Upper lobe of left lung (tissue), 6 donors: ENCODE results near the gene NAA40. TPM values are rescaled to one million over a fixed set of nuclear protein-coding genes. Genes with fewer than 3 reads are reported as not detected.

Experiments
- ATAC-seq, 2 donors: fragments of 200-7000 bp; cut with Tn5 transposase; one replicate each; pipeline ENCODE4 v1.9.1; 2022; ENCODE audit warnings: mild to moderate bottlenecking in 2 of 2, moderate library complexity in 2 of 2; ENCODE audit not compliant: low FRiP score in 2 of 2
- DNase-seq, 2 donors: peaks; one replicate each; pipeline ENCODE4 v3.0.0-alpha.2; 2019 to 2020
- H3K27ac ChIP-seq, 4 donors: fragments of 200-600 bp; sonication (generic); one replicate each; pipeline ENCODE4 v1.5.1; 2016 to 2019
- H3K27me3 ChIP-seq, 4 donors: fragments of 200-600 bp; sonication (generic); one replicate each; pipeline ENCODE4 v1.5.1; 2017 to 2019
- H3K36me3 ChIP-seq, 4 donors: fragments of 200-600 bp; sonication (generic); one replicate each; pipeline ENCODE4 v1.5.1; 2016 to 2019
- H3K4me1 ChIP-seq, 4 donors: fragments of 200-600 bp; sonication (generic); one replicate each; pipeline ENCODE4 v1.5.1; 2018 to 2019
- H3K4me3 ChIP-seq, 4 donors: fragments of 200-600 bp; sonication (generic); one replicate each; pipeline ENCODE4 v1.5.1; 2017 to 2019; ENCODE audit warnings: mild to moderate bottlenecking in 2 of 4, moderate library complexity in 1 of 4
- H3K9me3 ChIP-seq, 4 donors: fragments of 200-600 bp; sonication (generic); one replicate each; pipeline ENCODE4 v1.5.1; 2018 to 2019
- CTCF ChIP-seq, 6 experiments: fragments of 450-650 bp in 4 of 6; fragments of 200-600 bp in 2 of 6; sonication (generic) in 2 of 6; IDR thresholded peaks; one replicate each; pipeline ENCODE4 v1.5.1; 2016 to 2019; ENCODE audit warnings: antibody characterized with exemption in 6 of 6
- EP300 ChIP-seq, 4 donors: sonication (generic); formaldehyde crosslinking; IDR thresholded peaks; one replicate each; pipeline ENCODE4 v1.5.1; 2017; ENCODE audit warnings: antibody characterized with exemption in 4 of 4, control low read depth in 2 of 4
- POLR2A ChIP-seq, 4 donors: fragments of 450-650 bp; IDR thresholded peaks; one replicate each; pipeline ENCODE4 v1.5.1; 2016 to 2017; ENCODE audit warnings: antibody characterized with exemption in 4 of 4, mild to moderate bottlenecking in 2 of 4
- POLR2AphosphoS5 ChIP-seq, 2 donors: sonication (generic); formaldehyde crosslinking; IDR thresholded peaks; one replicate each; pipeline ENCODE4 v1.5.1; 2017; ENCODE audit warnings: antibody characterized with exemption in 2 of 2
- WGBS, 2 donors: methylation state at CpG; one replicate each; pipeline ENCODE4 v1.1.5; 2017 to 2018; 5-methylcytosine and 5-hydroxymethylcytosine counted together
- total RNA-seq, 6 donors: library from RNA; depleted of rRNA in 4 of 6; stranded (reverse); fragments of >200 nt in 4 of 6; gene quantifications; one replicate each; pipeline versions ENCODE4 v1.1.0 to v1.2.1, GENCODE V29; 2016 to 2021
- donor health status: DM: no; HTN: no; CAD: no; lungs with moderate emphysema.
- donor health status: DM: no; HTN: yes; CAD: no; lungs with severe emphysema.

NAA40 gene
- total RNA-seq = 10 to 100 TPM in 5 of 6 donors, 1 to 10 TPM in 1; 7.8 to 41.9 (median 16.5) TPM

DNA sequence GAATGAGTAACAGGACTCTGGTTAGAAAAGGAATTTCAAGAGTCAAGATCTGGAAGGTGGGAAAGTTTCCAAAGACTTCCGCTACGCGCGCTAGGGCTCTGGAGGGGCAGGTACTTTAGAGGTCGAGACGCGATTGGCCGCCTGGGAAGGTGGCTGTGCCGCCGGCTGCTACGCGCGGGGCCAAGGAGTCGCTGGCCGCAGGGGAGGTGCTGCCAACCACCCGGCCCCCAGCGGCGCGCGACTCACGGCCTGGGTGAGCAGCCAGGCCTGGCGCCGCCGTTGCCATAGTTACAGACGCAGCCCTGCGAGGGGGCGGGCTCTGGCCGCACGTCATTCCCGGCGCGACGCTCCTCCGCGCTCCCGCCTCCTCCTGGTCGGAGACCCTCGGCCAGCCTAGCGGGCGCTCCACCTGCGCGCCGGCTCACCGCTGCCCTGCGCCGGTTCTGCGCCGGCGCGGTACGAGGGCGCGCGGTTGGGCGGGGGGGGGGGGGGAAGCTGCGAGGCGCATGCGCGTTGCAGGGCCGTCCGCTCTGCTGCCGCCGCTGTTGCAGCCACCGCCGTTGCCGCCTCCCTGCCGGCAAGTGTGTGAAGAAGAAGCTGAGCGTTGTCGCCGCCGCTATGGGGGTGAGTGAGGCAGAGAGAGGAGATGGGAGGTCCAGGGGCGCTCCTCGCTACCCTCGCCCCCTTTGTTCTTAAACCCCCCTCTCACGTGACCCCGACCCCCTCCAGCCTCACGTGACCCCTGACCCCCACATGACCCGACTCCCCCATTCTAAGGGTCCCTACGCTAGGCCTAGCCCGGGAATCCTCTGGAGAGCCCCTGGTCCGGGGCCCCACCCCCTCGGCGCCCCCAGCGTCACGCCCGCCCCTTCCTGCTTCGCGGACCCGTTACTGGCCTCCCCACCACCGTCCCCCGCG, at the start of gene NAA40:
TSS of gene NAA40 (plus strand) at position 524 of the 918 bp plus-strand sequence. CDS start at position 619, 95 bp downstream.
- ATAC-seq = peak; percentile 94
- WGBS, 2 donors = 0 to 1% methylated on average over 16 to 48 of the region's 92 CpGs

DNA sequence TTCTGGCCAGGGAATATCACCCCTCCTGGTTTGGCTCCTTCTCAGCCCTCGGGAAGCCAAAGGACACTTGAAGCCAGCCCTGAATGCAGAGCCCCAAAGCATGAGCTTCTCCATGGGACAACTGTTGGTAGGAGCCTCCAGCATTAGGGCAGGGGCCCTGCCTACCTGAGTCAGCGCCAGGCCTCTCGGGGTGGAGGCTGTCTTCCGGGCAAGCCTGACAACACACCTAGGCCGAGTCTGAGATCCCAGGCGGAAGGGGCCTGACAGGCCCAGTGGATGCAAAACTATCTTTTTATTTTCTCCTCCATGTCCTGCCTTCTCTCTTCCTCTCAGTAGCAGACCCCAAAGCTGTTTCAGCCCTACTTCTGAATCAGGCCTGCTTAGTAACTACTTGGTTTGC, 49.5 kb upstream of the NAA40 start:
- 54 to 81% methylated on average over 5 to 6 of the region's 6 CpGs for WGBS, 2 donors
- no peak for TF ChIP-seq POLR2A (IDR thresholded peaks at IDR 0.05)
- TF ChIP-seq POLR2AphosphoS5 (IDR thresholded peaks at IDR 0.05) = no peak
- no peak for TF ChIP-seq CTCF (IDR thresholded peaks at IDR 0.05)
- TF ChIP-seq EP300 (IDR thresholded peaks at IDR 0.05) = no peak
- ATAC-seq = no peak
- H3K9me3 ChIP-seq = no peaks in the 10 kb centered on the region
- peaks cover 0 to 3% (median 0%) of the 10 kb centered on the region in 4 donors for H3K36me3 ChIP-seq
- H3K27ac ChIP-seq = peak overlapping the region; percentile 80 to 85 (median 82)
- H3K4me3 ChIP-seq = peak overlapping the region in 2 of 4 donors; percentile 43 to 44
- H3K4me1 ChIP-seq = peaks cover 47 to 74% (median 54%) of the 10 kb centered on the region in 4 donors
- peak in 1 of 2 donors; percentile 50 for DNase-seq
- no peaks in the 10 kb centered on the region for H3K27me3 ChIP-seq

More for the DNA sequence above, at the start of gene NAA40:
- Histone ChIP-seq H3K27ac (peak within 1 kb of the TSS; percentile 69 to 83 (median 73)), H3K27me3 (no peaks in the 10 kb centered on the region), H3K4me1 (peaks cover 5 to 24% (median 15%) of the 10 kb centered on the region in 4 donors), H3K36me3 (peaks cover 0 to 3% (median 1%) of the 10 kb centered on the region in 4 donors), H3K4me3 (peak within 1 kb of the TSS; percentile 72 to 81 (median 80)), H3K9me3 (no peaks in the 10 kb centered on the region)
- peak; percentile 97 to 98 for DNase-seq
- TF ChIP-seq EP300 (IDR thresholded peaks at IDR 0.05) (no peak), POLR2AphosphoS5 (IDR thresholded peaks at IDR 0.05) (peak; percentile 33 to 36), POLR2A (IDR thresholded peaks at IDR 0.05) (peak in 1 of 4 donors; percentile 27), CTCF (IDR thresholded peaks at IDR 0.05) (peak in 5 of 6 experiments; percentile 7 to 42 (median 31))

DNA sequence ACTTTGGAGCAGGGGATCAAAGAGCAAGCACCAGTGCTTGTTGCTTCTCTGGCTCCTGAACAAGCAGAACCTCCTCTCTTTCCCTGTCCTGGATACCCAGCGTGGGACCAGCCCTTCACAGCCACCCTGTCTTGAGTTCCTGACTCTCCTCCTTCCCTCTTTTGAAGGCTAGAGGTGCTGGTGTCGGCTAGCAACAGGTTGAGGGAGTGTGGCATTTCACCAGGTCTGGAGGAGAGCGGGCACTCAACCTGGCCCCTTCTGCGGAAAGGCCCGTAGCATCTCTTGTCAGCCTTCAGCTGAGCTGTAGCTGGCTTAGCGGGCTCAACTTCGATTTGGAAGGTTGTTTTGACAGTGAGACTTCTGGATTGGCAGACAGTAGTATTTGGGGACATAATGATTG, 48.4 kb upstream of the NAA40 start:
- no peak for TF ChIP-seq POLR2A (IDR thresholded peaks at IDR 0.05)
- no peak for TF ChIP-seq EP300 (IDR thresholded peaks at IDR 0.05)
- TF ChIP-seq POLR2AphosphoS5 (IDR thresholded peaks at IDR 0.05) = no peak
- no peak for TF ChIP-seq CTCF (IDR thresholded peaks at IDR 0.05)
- DNase-seq (no peak), ATAC-seq (no peak)
- H3K27ac ChIP-seq = peak overlapping the region in 2 of 4 donors; percentile 21 to 85
- 70 to 87% methylated on average over 7 of the region's 7 CpGs for WGBS, 2 donors
- peaks cover 44 to 68% (median 49%) of the 10 kb centered on the region in 4 donors for H3K4me1 ChIP-seq
- H3K4me3 ChIP-seq = no peak overlapping the region
- peaks cover 0 to 5% (median 2%) of the 10 kb centered on the region in 4 donors for H3K36me3 ChIP-seq
- H3K27me3 ChIP-seq = no peaks in the 10 kb centered on the region
- H3K9me3 ChIP-seq = no peaks in the 10 kb centered on the region

DNA sequence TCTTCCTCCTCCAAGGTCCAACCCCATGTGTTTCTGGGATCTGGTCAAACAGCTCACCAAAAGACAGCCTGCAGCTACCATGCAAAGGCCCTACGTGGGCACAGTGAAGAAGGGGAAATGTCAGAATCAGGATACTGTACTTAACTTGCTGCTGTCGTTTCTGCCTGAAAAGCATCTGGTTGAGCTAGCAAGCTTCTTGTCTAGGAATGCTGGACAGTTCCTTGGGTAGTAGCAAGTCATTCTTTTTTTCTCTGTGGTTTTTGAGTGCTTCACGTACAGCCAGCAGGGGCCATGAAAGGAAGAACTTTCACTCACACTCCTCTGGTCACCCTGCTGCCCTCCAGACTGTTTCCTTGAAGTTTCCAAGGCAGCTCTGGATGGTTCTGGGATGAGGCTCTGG, 46.6 kb upstream of the NAA40 start:
- Histone ChIP-seq H3K4me3 (no peak overlapping the region), H3K27ac (no peak overlapping the region), H3K27me3 (no peaks in the 10 kb centered on the region), H3K4me1 (peaks cover 41 to 70% (median 54%) of the 10 kb centered on the region in 4 donors), H3K9me3 (no peaks in the 10 kb centered on the region), H3K36me3 (peaks cover 0 to 23% (median 19%) of the 10 kb centered on the region in 4 donors)
- ATAC-seq (no peak), DNase-seq (no peak)
- TF ChIP-seq POLR2AphosphoS5 (IDR thresholded peaks at IDR 0.05) (no peak), EP300 (IDR thresholded peaks at IDR 0.05) (no peak), CTCF (IDR thresholded peaks at IDR 0.05) (no peak), POLR2A (IDR thresholded peaks at IDR 0.05) (no peak)
- 20 to 34% methylated on average over 3 of the region's 3 CpGs for WGBS, 2 donors
